HG03354 (cell line): ENCODE results near the gene SYNDIG1.

ENCODE experiments used
- ATAC-seq: cut with Tn5 transposase; IDR thresholded peaks from one replicate; pipeline ENCODE4 v1.9.1; 2021; ENCODE audit warnings: mild to moderate bottlenecking; ENCODE audit not compliant: unreplicated experiment, poor library complexity, severe bottlenecking

SYNDIG1 gene

GRCh38 chr20:24445510-24446170, 23.8 kb upstream of the SYNDIG1 start:
- no peak for ATAC-seq

- no peak for ATAC-seq
Measured at GRCh38 chr20:24446811-24447210, 22.6 kb upstream of the SYNDIG1 start.

GRCh38 chr20:24448170-24448569, 21.3 kb upstream of the SYNDIG1 start:
- no peak for ATAC-seq

GRCh38 chr20:24449026-24449720, 20.3 kb upstream of the SYNDIG1 start:
- ATAC-seq = no peak

GRCh38 chr20:24450177-24450576, 19.3 kb upstream of the SYNDIG1 start:
- ATAC-seq = no peak

- no peak for ATAC-seq
Measured at GRCh38 chr20:24450624-24451376, 18.6 kb upstream of the SYNDIG1 start.

GRCh38 chr20:24451428-24451827, 18.0 kb upstream of the SYNDIG1 start:
- ATAC-seq = no peak

- no peak for ATAC-seq
Measured at GRCh38 chr20:24452016-24452415, 17.4 kb upstream of the SYNDIG1 start.

- ATAC-seq = no peak
Measured at GRCh38 chr20:24452498-24453127, 16.8 kb upstream of the SYNDIG1 start.

- ATAC-seq = no peak
Measured at GRCh38 chr20:24453869-24454268, 15.6 kb upstream of the SYNDIG1 start.

- no peak for ATAC-seq
Measured at GRCh38 chr20:24455081-24455480, 14.3 kb upstream of the SYNDIG1 start.

- no peak for ATAC-seq
Measured at GRCh38 chr20:24456398-24456781, 13.0 kb upstream of the SYNDIG1 start.

GRCh38 chr20:24458436-24458835, 11.0 kb upstream of the SYNDIG1 start:
- no peak for ATAC-seq

GRCh38 chr20:24459733-24460132, 9.7 kb upstream of the SYNDIG1 start:
- no peak for ATAC-seq

GRCh38 chr20:24460712-24461111, 8.7 kb upstream of the SYNDIG1 start:
- ATAC-seq = no peak

GRCh38 chr20:24461848-24462247, 7.6 kb upstream of the SYNDIG1 start:
- ATAC-seq = no peak

GRCh38 chr20:24462460-24463010, 6.9 kb upstream of the SYNDIG1 start:
- ATAC-seq = no peak

GRCh38 chr20:24465159-24465558, 4.3 kb upstream of the SYNDIG1 start:
- no peak for ATAC-seq

GRCh38 chr20:24465730-24466129, 3.7 kb upstream of the SYNDIG1 start:
- ATAC-seq = no peak
